HUES48 (cell line): ENCODE results near the gene OR2T3.
"Not testable (repeated sequence)": the region's sequence is repeated elsewhere in the genome, so short reads cannot be mapped to it uniquely, and the experiment has no call there.

Experiments used
- H3K27ac ChIP-seq: one replicate; pipeline ENCODE4 v1.7.0; 2013; ENCODE audit warnings: low read depth, low read length, inconsistent platforms
- H3K27me3 ChIP-seq: 2 replicates; pipeline ENCODE4 v1.6.1; 2013; ENCODE audit warnings: mild to moderate bottlenecking, low read length; ENCODE audit not compliant: control insufficient read depth, insufficient read depth
- H3K36me3 ChIP-seq: 2 replicates; pipeline ENCODE4 v1.6.1; 2013; ENCODE audit warnings: low read length; ENCODE audit not compliant: control insufficient read depth, insufficient read depth
- H3K4me1 ChIP-seq: 2 replicates; pipeline ENCODE4 v1.6.1; 2013; ENCODE audit warnings: mild to moderate bottlenecking, low read length; ENCODE audit not compliant: control insufficient read depth, insufficient read depth
- H3K4me3 ChIP-seq: 2 replicates; pipeline ENCODE4 v1.5.1; 2013; ENCODE audit warnings: mild to moderate bottlenecking, low read depth, low read length
- H3K9ac ChIP-seq: 2 replicates; pipeline ENCODE4 v1.6.1; 2013; ENCODE audit warnings: mild to moderate bottlenecking, low read depth, low read length, moderate library complexity
- H3K9me3 ChIP-seq: 2 replicates; pipeline ENCODE4 v1.6.1; 2013; ENCODE audit warnings: low read length; ENCODE audit not compliant: control insufficient read depth, insufficient read depth

Gene OR2T3

DNA sequence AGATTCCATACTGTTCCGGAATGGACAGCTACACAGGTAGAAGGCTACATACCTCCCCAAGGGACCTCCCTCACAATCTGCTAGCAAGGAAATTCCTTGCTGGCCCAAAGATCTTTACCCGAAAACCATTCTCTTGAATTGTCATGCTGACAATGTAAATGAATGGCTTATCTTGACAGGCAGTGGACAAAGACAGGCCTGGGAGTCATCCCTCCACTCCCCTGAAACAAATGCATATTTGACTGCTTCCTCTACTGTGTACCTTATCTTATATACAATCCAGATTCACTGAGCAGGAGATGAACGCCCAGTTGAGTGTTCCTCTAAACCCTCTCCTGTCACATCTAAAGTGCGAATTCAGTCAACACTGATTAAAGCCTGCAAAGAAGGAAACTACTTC is 28.5 kb upstream of the OR2T3 start:
- not testable (repeated sequence) for H3K27me3 ChIP-seq, H3K36me3 ChIP-seq, H3K27ac ChIP-seq, H3K4me1 ChIP-seq, H3K4me3 ChIP-seq, H3K9ac ChIP-seq
- H3K9me3 ChIP-seq, result peaks cover 50% of the 10 kb centered on the region

DNA sequence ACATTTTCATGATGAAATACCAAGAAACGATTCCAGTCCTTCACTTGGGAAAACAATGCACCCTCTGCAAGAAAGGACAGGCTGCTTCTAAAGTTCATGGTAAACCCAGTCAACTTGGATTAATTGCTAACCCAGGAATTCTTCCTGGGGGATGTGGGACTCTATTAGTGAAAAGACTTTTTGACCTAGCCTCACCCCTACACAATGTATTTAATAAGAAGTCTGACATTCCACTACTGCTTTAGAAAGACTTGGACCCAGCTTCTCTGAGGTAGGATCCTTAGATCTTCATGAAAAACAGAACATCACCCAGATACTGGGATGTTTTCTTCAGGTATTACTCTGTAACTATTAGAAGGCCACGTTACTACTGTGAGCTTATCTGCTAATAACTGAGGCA is 27.8 kb upstream of the OR2T3 start, which contains the start of gene OR2T2:
OR2T2 (plus strand) TSS at position 239 of the 400 bp plus-strand sequence. CDS start 7,161 bp downstream, outside the sequence.
- not testable (repeated sequence) for H3K36me3 ChIP-seq, H3K27me3 ChIP-seq, H3K4me1 ChIP-seq, H3K4me3 ChIP-seq, H3K27ac ChIP-seq, H3K9ac ChIP-seq
- peaks cover 44% of the 10 kb centered on the region for H3K9me3 ChIP-seq

DNA sequence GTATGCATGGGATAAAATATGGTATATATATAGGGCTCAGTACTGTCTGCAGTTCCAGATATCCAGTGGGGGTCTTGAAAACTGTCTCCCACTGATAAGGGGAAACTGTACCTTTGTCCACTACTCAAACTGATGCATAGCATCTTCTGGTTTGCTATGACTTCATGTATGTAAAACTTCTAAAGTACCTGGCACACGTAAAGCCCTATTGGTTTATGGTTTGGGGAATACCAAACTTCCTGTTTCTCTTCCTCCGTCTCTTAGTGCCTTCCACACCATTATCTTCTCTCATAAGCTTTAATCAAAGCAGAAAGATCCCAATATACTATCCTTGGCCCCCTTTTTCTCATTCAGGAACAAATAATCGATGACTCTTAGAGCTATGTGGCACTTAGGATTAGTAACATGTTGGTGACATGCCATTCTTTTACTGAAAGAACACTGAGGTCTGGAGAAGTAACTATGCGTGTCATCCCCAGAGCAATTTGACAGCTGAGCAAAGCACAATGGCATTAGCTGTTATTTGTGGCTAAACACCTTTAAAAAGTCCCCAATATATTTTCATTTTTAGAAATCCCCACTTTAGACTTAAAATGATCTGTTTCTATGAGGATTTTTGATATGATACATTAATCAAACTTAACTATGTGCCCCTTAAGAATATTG is 24.6 kb upstream of the OR2T3 start:
- not testable (repeated sequence) for H3K27me3 ChIP-seq, H3K27ac ChIP-seq, H3K36me3 ChIP-seq, H3K4me1 ChIP-seq, H3K9ac ChIP-seq, H3K4me3 ChIP-seq
- peaks cover 31% of the 10 kb centered on the region for H3K9me3 ChIP-seq

DNA sequence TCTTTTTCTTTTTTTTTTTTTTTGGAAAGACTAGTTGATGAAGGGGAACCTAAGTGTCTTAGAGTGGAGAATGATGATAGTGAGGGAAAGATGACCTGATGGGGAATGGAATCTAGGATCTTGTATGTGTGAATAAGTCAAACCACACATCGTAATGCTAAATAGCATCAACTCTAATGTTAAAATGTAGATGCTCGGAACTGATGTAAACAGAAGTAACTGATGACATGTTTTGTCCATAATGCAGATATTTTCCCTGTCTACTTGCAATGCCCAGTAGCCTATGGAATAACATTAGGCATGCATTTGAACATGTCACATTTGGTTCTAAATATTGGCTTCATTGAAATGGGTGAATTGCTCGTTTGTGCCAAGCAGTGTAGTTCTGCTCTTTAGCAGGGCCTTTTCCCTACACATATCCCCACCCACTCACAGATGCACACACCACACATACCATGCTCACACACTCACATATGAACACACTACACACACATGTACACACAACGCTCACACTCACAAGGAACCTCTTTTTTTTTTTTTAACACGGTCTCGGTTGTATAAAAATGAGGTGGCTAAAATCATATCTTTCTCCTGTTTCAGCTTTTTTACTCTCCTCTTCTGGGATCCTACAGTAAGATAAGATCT is 23.2 kb upstream of the OR2T3 start:
- not testable (repeated sequence) for H3K36me3 ChIP-seq, H3K27me3 ChIP-seq, H3K27ac ChIP-seq, H3K4me1 ChIP-seq, H3K4me3 ChIP-seq, H3K9ac ChIP-seq
- peaks cover 21% of the 10 kb centered on the region for H3K9me3 ChIP-seq

DNA sequence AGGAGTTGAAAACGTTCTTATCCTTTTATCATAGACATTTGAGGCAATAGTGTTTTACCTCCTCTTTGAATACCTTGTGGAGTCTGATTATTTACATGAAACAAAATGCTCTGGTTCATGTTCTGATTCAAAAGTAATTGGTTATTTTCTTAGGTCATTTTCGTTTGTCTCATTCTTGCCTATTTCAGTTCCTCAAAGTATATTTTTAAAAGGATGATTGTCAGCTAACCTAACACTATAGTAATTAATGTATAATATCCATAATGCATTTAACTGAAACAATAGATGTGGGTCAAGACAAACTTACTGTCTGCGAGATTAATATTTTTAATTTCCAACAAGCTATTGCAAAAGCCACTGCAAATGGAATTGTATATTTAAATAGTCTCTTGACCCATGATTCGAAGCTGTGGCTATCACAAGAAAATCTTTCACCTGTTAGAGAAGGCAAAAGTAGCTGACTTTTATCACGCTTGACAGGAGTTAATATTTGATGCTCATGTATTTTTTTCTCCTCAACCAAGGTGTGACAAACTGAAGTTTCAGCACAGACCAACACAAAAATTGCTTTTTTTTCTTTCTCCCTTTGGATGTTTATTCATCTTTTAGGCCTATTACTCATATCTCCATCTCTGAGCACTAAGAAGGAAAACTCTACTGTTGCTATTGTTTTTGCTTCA is 22.5 kb upstream of the OR2T3 start:
- H3K9me3 ChIP-seq, result peaks cover 18% of the 10 kb centered on the region
- H3K36me3 ChIP-seq, H3K27me3 ChIP-seq, H3K9ac ChIP-seq, H3K4me3 ChIP-seq, H3K4me1 ChIP-seq, H3K27ac ChIP-seq: not testable (repeated sequence)

DNA sequence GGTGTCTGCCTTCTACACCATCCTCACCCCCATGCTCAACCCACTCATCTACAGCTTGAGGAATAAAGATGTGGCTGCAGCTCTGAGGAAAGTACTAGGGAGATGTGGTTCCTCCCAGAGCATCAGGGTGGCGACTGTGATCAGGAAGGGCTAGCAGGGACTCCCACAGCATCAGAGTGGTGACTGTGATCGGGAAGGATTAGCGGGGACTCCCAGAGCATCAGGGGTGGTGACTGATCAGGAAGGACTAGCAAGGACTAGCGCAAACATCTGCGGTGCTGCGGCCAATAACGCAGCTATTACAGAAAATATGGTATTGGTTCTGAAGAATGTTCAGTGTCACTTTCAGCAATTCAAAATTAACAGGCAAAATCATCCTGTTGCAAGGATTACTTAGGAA is 19.5 kb upstream of the OR2T3 start:
- not testable (repeated sequence) for H3K9me3 ChIP-seq, H3K27me3 ChIP-seq, H3K27ac ChIP-seq, H3K9ac ChIP-seq, H3K36me3 ChIP-seq, H3K4me3 ChIP-seq, H3K4me1 ChIP-seq

DNA sequence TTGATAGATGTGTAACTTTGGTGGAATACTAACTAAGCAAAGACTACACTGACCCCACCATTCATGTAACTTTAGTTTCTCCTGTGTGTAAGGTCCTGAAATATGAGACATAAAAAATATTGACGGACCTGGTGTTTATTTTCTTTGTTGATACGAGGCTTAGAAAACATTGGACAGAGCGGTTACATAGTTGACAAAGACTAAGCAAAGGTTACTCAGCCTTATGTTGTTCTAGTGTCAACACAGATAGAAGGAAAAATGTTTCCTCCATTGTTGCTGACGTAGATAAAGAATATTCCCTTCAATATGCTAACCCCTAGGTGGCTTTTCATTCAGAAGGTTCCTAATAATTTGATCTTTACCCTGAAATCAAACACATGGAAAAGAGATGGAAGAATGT is 18.1 kb upstream of the OR2T3 start:
- not testable (repeated sequence) for H3K27me3 ChIP-seq, H3K9ac ChIP-seq, H3K27ac ChIP-seq, H3K4me3 ChIP-seq, H3K4me1 ChIP-seq, H3K36me3 ChIP-seq
- peaks cover 20% of the 10 kb centered on the region for H3K9me3 ChIP-seq

DNA sequence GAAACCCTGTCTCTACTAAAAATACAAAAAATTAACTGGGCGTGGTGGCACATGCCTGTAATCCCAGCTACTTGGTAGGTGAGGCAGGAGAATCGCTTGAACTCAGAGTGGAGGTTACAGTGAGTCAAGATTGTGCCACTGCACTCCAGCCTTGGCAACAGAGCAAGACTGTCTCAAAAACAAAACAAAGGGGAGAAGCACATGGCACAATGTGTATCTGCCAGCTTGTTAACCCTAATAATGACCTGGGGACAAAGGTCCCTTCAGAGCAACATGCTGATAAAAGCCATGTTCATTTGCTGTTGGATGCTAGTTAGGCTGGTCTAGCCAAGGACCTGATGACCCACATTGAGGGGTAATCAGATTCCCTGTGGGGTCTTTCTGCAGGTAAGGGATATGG is 16.5 kb upstream of the OR2T3 start:
- not testable (repeated sequence) for H3K9ac ChIP-seq, H3K4me3 ChIP-seq, H3K27ac ChIP-seq, H3K36me3 ChIP-seq, H3K27me3 ChIP-seq, H3K4me1 ChIP-seq
- H3K9me3 ChIP-seq, result peaks cover 34% of the 10 kb centered on the region

DNA sequence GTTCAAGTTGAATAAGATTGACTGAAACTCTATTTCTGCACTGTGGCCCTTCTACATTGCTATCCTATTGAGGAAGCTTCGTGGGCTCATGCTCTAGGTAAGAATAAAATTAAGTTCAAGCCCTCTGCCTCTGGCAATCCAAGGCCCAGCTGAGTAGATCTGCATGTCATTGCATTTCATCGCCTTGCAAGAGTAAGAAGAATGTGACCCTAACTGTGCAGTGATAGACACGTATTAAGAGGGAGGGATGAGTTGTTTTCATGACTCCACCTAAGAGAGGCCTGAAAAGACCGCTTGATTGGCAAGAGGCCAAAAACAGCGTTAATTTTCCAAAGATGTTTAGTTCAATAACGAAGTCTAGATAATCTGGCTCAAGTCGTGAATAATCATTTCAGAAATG is 14.0 kb upstream of the OR2T3 start:
- H3K36me3 ChIP-seq, H3K4me1 ChIP-seq, H3K27me3 ChIP-seq, H3K9ac ChIP-seq, H3K27ac ChIP-seq, H3K4me3 ChIP-seq: not testable (repeated sequence)
- H3K9me3 ChIP-seq, result peaks cover 49% of the 10 kb centered on the region

DNA sequence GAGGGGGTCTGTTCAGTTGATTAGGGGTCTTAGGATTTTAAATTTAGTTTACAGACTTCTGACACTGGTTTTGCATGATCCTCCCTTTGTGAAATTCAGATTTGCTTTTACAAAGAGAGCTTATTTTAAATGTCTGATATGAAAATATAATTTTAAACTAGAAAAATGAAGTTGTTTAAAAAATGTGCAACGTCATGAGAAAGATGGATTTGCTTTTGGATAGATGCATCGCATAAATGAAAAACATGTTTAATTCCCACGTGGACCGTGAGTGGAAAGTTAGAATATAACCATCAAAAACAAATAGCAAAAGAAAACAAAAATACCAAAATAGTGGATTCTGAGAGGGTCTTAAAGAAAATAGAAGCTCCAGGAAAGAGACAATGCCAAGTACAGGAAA is 2.0 kb upstream of the OR2T3 start:
- Histone ChIP-seq H3K27me3 (no peaks in the 10 kb centered on the region), H3K4me3 (no peak overlapping the region), H3K9me3 (peaks cover 44% of the 10 kb centered on the region), H3K4me1 (no peaks in the 10 kb centered on the region), H3K27ac (no peak overlapping the region), H3K9ac (no peak overlapping the region), H3K36me3 (no peaks in the 10 kb centered on the region)

DNA sequence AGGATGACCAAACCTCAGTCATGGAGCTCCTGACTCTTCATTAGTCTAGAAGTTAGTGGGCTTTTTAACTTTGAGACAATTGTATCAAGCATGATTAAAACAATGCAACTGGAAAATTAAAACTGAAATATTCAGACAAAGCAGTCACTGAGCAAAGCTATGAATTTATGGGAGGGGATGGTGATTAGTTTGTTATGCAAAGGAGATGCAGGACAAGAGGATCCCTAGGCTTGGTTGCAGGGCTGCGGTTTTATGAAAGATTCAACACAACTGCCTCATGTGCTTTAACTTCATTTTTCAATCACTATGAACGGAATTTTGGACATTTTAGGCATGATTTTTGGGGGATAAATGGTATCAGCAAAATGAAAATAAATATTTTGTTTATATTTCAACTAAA is 1.0 kb upstream of the OR2T3 start:
- not testable (repeated sequence) for H3K4me3 ChIP-seq, H3K4me1 ChIP-seq, H3K27me3 ChIP-seq, H3K36me3 ChIP-seq, H3K27ac ChIP-seq, H3K9ac ChIP-seq
- peaks cover 35% of the 10 kb centered on the region for H3K9me3 ChIP-seq
